Measurements from ENCODE around the gene NKX6-2.

DNA sequence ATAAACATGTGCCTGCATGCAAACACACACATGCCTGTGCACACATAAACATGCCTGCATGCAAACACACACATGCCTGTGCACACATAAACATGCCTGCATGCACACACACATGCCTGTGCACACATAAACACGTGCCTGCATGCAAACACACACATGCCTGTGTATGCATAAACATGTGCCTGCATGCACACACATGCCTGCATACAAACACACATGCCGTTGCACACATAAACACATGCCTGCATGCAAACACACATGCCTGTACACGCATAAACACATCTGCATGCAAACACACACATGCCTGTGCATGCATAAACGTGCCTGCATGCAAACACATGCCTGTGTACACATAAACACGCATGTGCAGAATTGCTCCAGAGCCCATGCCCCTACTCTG, 22.4 kb downstream of the NKX6-2 start:
- TF ChIP-seq, protein P1, sequence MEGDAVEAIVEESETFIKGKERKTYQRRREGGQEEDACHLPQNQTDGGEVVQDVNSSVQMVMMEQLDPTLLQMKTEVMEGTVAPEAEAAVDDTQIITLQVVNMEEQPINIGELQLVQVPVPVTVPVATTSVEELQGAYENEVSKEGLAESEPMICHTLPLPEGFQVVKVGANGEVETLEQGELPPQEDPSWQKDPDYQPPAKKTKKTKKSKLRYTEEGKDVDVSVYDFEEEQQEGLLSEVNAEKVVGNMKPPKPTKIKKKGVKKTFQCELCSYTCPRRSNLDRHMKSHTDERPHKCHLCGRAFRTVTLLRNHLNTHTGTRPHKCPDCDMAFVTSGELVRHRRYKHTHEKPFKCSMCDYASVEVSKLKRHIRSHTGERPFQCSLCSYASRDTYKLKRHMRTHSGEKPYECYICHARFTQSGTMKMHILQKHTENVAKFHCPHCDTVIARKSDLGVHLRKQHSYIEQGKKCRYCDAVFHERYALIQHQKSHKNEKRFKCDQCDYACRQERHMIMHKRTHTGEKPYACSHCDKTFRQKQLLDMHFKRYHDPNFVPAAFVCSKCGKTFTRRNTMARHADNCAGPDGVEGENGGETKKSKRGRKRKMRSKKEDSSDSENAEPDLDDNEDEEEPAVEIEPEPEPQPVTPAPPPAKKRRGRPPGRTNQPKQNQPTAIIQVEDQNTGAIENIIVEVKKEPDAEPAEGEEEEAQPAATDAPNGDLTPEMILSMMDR (IDR thresholded peaks at IDR 0.05) = no peak
- no peak for TF ChIP-seq POLR2AphosphoS5 (IDR thresholded peaks at IDR 0.05)
